ENCODE results near the gene TMEM130.

TMEM130 gene

DNA sequence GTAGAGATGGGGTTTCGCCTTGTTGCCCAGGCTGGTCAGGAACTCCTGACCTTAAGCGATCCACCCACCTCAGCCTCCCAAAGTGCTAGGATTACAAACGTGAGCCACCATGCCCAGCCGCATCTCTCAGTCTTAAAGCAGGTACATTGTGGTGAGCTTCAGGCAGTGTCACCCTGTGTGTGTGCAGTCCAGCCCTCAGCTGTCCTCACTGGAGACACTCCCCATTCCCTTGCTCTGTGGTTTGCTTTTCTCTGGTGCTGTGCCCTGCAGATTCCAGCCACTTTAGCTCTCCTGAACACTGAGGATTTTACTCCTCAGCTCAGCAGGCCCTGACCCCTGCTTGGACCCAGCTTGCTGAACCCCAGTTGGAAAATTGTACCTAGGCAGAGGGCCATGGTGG is 14.6 kb upstream of the TMEM130 start:
- TF ChIP-seq TEAD4 (IDR thresholded peaks at IDR 0.05), result no peak
- no peak for TF ChIP-seq TAF1 (IDR thresholded peaks at IDR 0.05; ENCODE audit: low read depth)
- TF ChIP-seq EGR1 (IDR thresholded peaks at IDR 0.05), result no peak
- no peak for TF ChIP-seq TCF12 (IDR thresholded peaks at IDR 0.05; ENCODE audit: low read depth)
- no peak for TF ChIP-seq FOXM1 (IDR thresholded peaks at IDR 0.05; ENCODE audit: borderline replicate concordance, low read depth)
- TF ChIP-seq CEBPB (IDR thresholded peaks at IDR 0.05), result no peak
- TF ChIP-seq YY1 (IDR thresholded peaks at IDR 0.05; ENCODE audit: low read depth), result no peak
- TF ChIP-seq, protein P1, sequence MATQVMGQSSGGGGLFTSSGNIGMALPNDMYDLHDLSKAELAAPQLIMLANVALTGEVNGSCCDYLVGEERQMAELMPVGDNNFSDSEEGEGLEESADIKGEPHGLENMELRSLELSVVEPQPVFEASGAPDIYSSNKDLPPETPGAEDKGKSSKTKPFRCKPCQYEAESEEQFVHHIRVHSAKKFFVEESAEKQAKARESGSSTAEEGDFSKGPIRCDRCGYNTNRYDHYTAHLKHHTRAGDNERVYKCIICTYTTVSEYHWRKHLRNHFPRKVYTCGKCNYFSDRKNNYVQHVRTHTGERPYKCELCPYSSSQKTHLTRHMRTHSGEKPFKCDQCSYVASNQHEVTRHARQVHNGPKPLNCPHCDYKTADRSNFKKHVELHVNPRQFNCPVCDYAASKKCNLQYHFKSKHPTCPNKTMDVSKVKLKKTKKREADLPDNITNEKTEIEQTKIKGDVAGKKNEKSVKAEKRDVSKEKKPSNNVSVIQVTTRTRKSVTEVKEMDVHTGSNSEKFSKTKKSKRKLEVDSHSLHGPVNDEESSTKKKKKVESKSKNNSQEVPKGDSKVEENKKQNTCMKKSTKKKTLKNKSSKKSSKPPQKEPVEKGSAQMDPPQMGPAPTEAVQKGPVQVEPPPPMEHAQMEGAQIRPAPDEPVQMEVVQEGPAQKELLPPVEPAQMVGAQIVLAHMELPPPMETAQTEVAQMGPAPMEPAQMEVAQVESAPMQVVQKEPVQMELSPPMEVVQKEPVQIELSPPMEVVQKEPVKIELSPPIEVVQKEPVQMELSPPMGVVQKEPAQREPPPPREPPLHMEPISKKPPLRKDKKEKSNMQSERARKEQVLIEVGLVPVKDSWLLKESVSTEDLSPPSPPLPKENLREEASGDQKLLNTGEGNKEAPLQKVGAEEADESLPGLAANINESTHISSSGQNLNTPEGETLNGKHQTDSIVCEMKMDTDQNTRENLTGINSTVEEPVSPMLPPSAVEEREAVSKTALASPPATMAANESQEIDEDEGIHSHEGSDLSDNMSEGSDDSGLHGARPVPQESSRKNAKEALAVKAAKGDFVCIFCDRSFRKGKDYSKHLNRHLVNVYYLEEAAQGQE (IDR thresholded peaks at IDR 0.05; ENCODE audit: low read depth), result no peak
- TF ChIP-seq, protein P2, sequence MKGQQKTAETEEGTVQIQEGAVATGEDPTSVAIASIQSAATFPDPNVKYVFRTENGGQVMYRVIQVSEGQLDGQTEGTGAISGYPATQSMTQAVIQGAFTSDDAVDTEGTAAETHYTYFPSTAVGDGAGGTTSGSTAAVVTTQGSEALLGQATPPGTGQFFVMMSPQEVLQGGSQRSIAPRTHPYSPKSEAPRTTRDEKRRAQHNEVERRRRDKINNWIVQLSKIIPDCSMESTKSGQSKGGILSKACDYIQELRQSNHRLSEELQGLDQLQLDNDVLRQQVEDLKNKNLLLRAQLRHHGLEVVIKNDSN (IDR thresholded peaks at IDR 0.05), result no peak
- TF ChIP-seq RAD21 (IDR thresholded peaks at IDR 0.05; ENCODE audit: low read depth), result no peak
- TF ChIP-seq CREB1 (IDR thresholded peaks at IDR 0.05; ENCODE audit: low read depth), result no peak
- TF ChIP-seq EP300 (IDR thresholded peaks at IDR 0.05; ENCODE audit: borderline replicate concordance), result no peak
- TF ChIP-seq, protein P3, sequence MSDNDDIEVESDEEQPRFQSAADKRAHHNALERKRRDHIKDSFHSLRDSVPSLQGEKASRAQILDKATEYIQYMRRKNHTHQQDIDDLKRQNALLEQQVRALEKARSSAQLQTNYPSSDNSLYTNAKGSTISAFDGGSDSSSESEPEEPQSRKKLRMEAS (IDR thresholded peaks at IDR 0.05), result no peak
- no peak for TF ChIP-seq ZBTB7A (IDR thresholded peaks at IDR 0.05; ENCODE audit: low read depth)
- no peak for TF ChIP-seq NFIC (IDR thresholded peaks at IDR 0.05)

DNA sequence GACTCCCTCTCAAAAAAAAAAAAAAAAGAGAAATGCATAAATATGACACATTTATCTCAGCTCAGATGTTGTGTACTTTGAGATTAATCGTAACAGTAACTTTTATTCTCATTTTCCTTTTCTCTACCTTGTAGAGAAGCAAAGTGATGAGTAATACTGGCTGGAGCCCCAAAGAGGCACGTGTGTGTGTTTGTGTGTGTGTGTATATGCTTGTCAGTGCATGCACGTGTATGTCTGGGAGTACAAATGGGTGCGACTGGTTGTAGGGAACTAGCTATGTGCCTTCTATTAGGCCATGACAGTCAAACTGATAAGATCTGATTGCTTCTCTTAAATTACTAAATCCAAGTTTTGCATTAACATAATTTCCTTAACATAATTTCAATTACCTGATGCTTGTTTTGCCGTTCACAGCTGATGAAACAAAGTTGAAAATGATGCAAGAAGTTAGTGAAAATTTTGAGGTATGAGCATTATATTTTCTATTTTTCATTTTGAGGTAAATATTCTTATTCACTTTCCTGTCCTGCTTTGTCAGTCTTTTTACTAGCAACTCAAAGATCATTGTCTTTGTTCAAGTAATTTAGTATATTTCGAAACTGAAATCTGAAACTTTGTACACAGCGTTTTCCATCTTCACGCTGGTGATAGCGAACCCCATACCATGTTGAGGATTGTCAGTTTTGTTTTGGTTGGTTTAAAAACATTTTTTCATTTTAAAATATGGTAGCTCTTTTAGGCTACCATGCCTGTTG is 11.9 kb upstream of the TMEM130 start:
- TF ChIP-seq EGR1 (IDR thresholded peaks at IDR 0.05), result no peak
- TF ChIP-seq CREB1 (IDR thresholded peaks at IDR 0.05; ENCODE audit: low read depth), result no peak
- TF ChIP-seq, protein P2 (IDR thresholded peaks at IDR 0.05), result no peak
- TF ChIP-seq TAF1 (IDR thresholded peaks at IDR 0.05; ENCODE audit: low read depth), result no peak

DNA sequence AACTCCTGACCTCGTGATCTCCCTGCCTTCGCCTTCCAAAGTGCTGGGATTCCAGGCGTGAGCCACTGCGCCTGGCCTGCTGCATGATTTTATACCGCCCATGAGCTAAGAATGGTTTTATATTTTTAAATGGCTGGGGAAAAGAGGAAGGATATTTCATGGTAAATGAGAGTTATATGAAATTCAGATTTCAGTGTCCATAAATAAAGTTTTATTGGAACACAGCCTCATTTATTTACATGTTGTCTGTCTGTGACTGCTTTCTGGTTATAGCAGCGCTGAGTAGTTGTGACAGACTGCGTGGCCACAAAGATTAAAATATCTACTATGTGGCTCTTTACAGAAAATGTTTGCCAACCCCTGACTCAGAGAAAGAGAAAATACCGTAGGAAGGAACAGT is 10.7 kb upstream of the TMEM130 start:
- TF ChIP-seq EGR1 (IDR thresholded peaks at IDR 0.05), result no peak
- TF ChIP-seq NFIC (IDR thresholded peaks at IDR 0.05), result no peak
- no peak for TF ChIP-seq EP300 (IDR thresholded peaks at IDR 0.05; ENCODE audit: borderline replicate concordance)
- no peak for TF ChIP-seq FOXM1 (IDR thresholded peaks at IDR 0.05; ENCODE audit: borderline replicate concordance, low read depth)
- no peak for TF ChIP-seq YY1 (IDR thresholded peaks at IDR 0.05; ENCODE audit: low read depth)
- TF ChIP-seq, protein P3 (IDR thresholded peaks at IDR 0.05), result no peak
- TF ChIP-seq CREB1 (IDR thresholded peaks at IDR 0.05; ENCODE audit: low read depth), result no peak
- TF ChIP-seq, protein P1 (IDR thresholded peaks at IDR 0.05; ENCODE audit: low read depth), result no peak
- no peak for TF ChIP-seq TCF12 (IDR thresholded peaks at IDR 0.05; ENCODE audit: low read depth)
- TF ChIP-seq ZBTB7A (IDR thresholded peaks at IDR 0.05; ENCODE audit: low read depth), result no peak
- no peak for TF ChIP-seq CEBPB (IDR thresholded peaks at IDR 0.05)
- TF ChIP-seq RAD21 (IDR thresholded peaks at IDR 0.05; ENCODE audit: low read depth), result no peak

DNA sequence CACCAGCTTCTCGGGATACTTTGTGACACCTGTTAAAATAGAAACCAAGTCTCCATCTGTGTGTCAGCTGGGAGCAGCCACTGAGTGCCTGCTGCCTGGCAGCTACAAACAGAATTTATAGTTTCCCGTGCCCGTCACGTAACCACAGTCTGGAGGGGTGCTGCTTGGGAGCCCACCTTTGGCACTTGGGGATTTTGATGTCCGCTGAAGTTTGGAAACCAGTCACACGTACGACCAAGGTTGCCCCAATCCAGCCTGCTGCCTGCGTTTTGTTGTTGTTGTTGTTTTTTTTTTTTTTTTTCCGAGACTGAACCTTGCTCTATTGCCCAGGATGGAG is 10.1 kb upstream of the TMEM130 start:
- no peak for TF ChIP-seq EGR1 (IDR thresholded peaks at IDR 0.05)
- no peak for TF ChIP-seq YY1 (IDR thresholded peaks at IDR 0.05; ENCODE audit: low read depth)
- TF ChIP-seq RAD21 (IDR thresholded peaks at IDR 0.05; ENCODE audit: low read depth), result no peak
- no peak for TF ChIP-seq TAF1 (IDR thresholded peaks at IDR 0.05; ENCODE audit: low read depth)
- no peak for TF ChIP-seq TEAD4 (IDR thresholded peaks at IDR 0.05)
- TF ChIP-seq, protein P3 (IDR thresholded peaks at IDR 0.05), result no peak
- no peak for TF ChIP-seq TCF12 (IDR thresholded peaks at IDR 0.05; ENCODE audit: low read depth)
- TF ChIP-seq ZBTB7A (IDR thresholded peaks at IDR 0.05; ENCODE audit: low read depth), result no peak
- TF ChIP-seq CEBPB (IDR thresholded peaks at IDR 0.05), result no peak
- no peak for TF ChIP-seq NFIC (IDR thresholded peaks at IDR 0.05)
- no peak for TF ChIP-seq FOXM1 (IDR thresholded peaks at IDR 0.05; ENCODE audit: borderline replicate concordance, low read depth)
- TF ChIP-seq, protein P1 (IDR thresholded peaks at IDR 0.05; ENCODE audit: low read depth), result no peak
- TF ChIP-seq, protein P2 (IDR thresholded peaks at IDR 0.05), result no peak
- no peak for TF ChIP-seq EP300 (IDR thresholded peaks at IDR 0.05; ENCODE audit: borderline replicate concordance)
- TF ChIP-seq CREB1 (IDR thresholded peaks at IDR 0.05; ENCODE audit: low read depth), result no peak
